Testis (tissue), 3 donors: ENCODE results near the gene SLC7A14. TPM values are rescaled to one million over a fixed set of nuclear protein-coding genes. Genes with fewer than 3 reads are reported as not detected.

Source experiments
- DNase-seq: peaks from one replicate; pipeline ENCODE4 v3.0.0-alpha.2; 2019
- H3K27ac ChIP-seq, 2 donors: fragments of 200-600 bp; sonication (generic); one replicate each; pipeline ENCODE4 v1.5.1; 2019
- H3K27me3 ChIP-seq: fragments of 200-600 bp; sonication (generic); one replicate; pipeline ENCODE4 v1.5.1; 2019
- H3K36me3 ChIP-seq: fragments of 200-600 bp; sonication (generic); one replicate; pipeline ENCODE4 v1.5.1; 2017; ENCODE audit warnings: low read depth; ENCODE audit errors: missing control alignments
- H3K4me1 ChIP-seq: fragments of 200-600 bp; sonication (generic); one replicate; pipeline ENCODE4 v1.5.1; 2019
- H3K4me3 ChIP-seq, 2 donors: fragments of 200-600 bp; sonication (generic); one replicate each; pipeline ENCODE4 v1.5.1; 2017 to 2019
- H3K9me3 ChIP-seq: fragments of 200-600 bp; sonication (generic); one replicate; pipeline ENCODE4 v1.5.1; 2017
- POLR2A ChIP-seq: fragments of 450-650 bp; IDR thresholded peaks from one replicate; pipeline ENCODE4 v1.6.1; 2017; ENCODE audit warnings: antibody characterized with exemption, mild to moderate bottlenecking, moderate library complexity
- WGBS, 2 donors: methylation state at CpG; one replicate each; pipeline ENCODE4 v1.1.5; 2018; 5-methylcytosine and 5-hydroxymethylcytosine counted together
- intact Hi-C: fragments of 100-400 bp; cut with DNase I; formaldehyde crosslinking; loops from one replicate; pipeline ENCODE4 v1.15.1; 2023; ENCODE audit warnings: low total_unique reads
- polyA plus RNA-seq: library from polyadenylated mRNA; stranded (reverse); fragments of 350-450 nt; fragmentation: Illumina TruSeq; extraction: RNeasy Lipid Tissue Mini Kit (QIAGEN cat#74804); gene quantifications from one replicate; pipeline ENCODE4 v1.2.3, GENCODE V29; 2014; ENCODE audit warnings: low read depth, low replicate concordance; ENCODE audit not compliant: insufficient read depth
- total RNA-seq, 2 donors: library from RNA; depleted of rRNA; stranded (reverse); fragments of >200 nt; gene quantifications; one replicate each; pipeline ENCODE4 v1.2.3, GENCODE V29; 2016
- TF ChIP-seq, protein P1 (sequence below), 3 experiments: fragments of 450-650 bp in 2 of 3; fragments of 200-600 bp in 1 of 3; sonication (generic) in 1 of 3; IDR thresholded peaks; one replicate each; pipeline ENCODE4 v1.5.1; 2016 to 2019; ENCODE audit warnings: antibody characterized with exemption in 3 of 3, mild to moderate bottlenecking in 2 of 3, moderate library complexity in 1 of 3

Gene SLC7A14
- total and polyA plus RNA-seq, 3 donors from 2014 or later = 0.15 to 0.31 (median 0.24) TPM

DNA sequence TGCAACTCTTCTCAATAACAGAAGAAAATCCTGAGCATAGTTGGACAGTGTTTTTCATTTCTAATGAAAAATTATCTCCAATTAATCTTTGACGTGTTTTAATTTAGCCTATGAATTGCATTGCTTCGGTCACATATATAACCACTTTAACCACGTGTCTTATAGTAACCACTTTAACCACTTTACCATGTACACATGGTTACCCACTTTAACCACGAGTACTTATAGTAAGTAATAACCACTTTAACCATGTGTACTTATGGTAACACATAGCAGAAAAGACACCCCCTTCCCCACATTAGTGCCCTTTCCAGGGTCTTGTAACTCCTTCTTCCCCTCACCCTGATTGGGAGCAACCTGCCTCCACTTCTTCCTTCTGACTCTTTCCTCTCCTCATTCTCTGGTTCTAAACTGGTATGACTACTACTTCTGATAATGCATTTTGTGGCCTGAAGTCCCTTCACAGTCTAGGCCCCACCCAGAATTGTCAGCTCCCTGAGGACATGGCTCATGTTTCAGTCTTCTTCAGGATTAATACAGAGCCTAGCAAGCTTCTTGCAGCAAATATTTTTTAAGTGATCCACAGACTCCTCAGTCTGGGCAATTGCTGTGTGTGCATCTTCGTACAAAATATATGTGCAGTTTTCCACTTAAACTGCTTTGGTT is 25.0 kb downstream of the SLC7A14 start:
- Histone ChIP-seq H3K4me3 (no peak overlapping the region), H3K36me3 (no peaks in the 10 kb centered on the region), H3K27ac (no peak overlapping the region), H3K27me3 (no peaks in the 10 kb centered on the region), H3K9me3 (no peaks in the 10 kb centered on the region), H3K4me1 (no peaks in the 10 kb centered on the region)
- no peak for DNase-seq
- TF ChIP-seq, protein P1, sequence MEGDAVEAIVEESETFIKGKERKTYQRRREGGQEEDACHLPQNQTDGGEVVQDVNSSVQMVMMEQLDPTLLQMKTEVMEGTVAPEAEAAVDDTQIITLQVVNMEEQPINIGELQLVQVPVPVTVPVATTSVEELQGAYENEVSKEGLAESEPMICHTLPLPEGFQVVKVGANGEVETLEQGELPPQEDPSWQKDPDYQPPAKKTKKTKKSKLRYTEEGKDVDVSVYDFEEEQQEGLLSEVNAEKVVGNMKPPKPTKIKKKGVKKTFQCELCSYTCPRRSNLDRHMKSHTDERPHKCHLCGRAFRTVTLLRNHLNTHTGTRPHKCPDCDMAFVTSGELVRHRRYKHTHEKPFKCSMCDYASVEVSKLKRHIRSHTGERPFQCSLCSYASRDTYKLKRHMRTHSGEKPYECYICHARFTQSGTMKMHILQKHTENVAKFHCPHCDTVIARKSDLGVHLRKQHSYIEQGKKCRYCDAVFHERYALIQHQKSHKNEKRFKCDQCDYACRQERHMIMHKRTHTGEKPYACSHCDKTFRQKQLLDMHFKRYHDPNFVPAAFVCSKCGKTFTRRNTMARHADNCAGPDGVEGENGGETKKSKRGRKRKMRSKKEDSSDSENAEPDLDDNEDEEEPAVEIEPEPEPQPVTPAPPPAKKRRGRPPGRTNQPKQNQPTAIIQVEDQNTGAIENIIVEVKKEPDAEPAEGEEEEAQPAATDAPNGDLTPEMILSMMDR (IDR thresholded peaks at IDR 0.05) = no peak
- TF ChIP-seq POLR2A = no peak
- intact Hi-C loops = no loop called here
- WGBS, 2 donors = 91 to 92% methylated on average over 5 of the region's 5 CpGs

DNA sequence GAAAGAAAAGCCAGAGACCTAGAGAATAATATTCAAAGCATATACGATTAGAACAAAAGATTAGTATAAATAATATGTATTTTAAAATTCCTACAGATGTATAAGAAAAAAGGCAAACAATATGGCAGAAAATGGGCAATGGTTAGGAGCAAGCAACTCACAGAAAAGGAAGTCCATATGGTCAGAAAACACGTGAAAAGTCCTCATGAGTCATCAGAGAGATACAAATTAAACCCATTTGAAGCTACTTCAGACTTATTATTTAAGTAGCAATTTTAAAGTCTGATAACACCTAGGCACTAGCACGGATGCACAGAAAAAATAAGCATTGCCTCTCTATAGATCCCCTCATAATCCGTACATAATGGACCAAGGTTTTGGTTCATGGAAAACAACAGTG is 25.6 kb downstream of the SLC7A14 start:
- H3K9me3 ChIP-seq = no peaks in the 10 kb centered on the region
- H3K4me3 ChIP-seq = no peak overlapping the region
- no peaks in the 10 kb centered on the region for H3K36me3 ChIP-seq
- DNase-seq = no peak
- 84 to 85% methylated on average over 4 of the region's 4 CpGs for WGBS, 2 donors
- H3K27ac ChIP-seq = no peak overlapping the region
- intact Hi-C loops = no loop called here
- H3K27me3 ChIP-seq = no peaks in the 10 kb centered on the region
- no peaks in the 10 kb centered on the region for H3K4me1 ChIP-seq
- no peak for TF ChIP-seq POLR2A
- TF ChIP-seq, protein P1 (IDR thresholded peaks at IDR 0.05) = no peak

DNA sequence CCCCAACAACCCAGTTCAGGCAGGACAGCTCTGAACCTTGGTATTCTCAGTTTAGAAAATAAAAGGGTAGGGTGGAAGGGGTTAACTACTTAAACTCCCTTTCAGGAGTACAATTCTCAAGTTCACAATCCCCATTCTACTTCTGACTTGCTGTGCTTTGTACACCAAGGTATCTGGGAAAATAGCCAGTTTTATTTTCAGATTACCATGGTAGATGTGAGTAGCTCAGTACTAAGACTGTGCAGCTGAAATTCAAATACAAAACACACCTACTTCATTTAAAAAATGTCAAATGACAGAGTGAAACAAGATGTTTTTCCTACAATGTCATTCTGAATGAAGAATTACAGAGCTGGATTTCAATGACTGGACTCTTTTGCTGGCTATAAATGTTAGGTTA is 27.4 kb downstream of the SLC7A14 start:
- Histone ChIP-seq H3K27me3 (no peaks in the 10 kb centered on the region), H3K4me1 (no peaks in the 10 kb centered on the region), H3K27ac (no peak overlapping the region), H3K9me3 (no peaks in the 10 kb centered on the region), H3K36me3 (no peaks in the 10 kb centered on the region), H3K4me3 (no peak overlapping the region)
- intact Hi-C loops = no loop called here
- no peak for TF ChIP-seq POLR2A
- TF ChIP-seq, protein P1 (IDR thresholded peaks at IDR 0.05) = no peak
- DNase-seq = no peak

DNA sequence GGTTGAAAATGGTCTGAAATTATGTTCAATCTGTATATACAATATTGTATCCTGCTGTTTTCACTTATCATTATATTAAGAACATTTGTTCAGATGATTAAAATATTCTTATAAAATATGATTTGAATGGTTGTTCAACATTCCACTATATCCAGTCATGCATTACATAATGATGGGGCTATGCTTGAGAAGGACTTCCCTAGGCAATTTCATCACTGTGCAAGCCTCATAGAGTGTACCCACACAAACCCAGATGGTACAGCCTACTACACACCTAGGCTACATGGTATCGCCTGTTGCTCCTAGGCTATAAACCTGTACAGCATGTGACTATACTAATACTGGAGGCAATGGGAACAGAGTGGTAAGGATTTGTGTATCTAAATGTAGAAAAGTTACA is 30.5 kb downstream of the SLC7A14 start:
- Histone ChIP-seq H3K9me3 (no peaks in the 10 kb centered on the region), H3K27ac (no peak overlapping the region), H3K27me3 (no peaks in the 10 kb centered on the region), H3K4me3 (no peak overlapping the region), H3K4me1 (no peaks in the 10 kb centered on the region), H3K36me3 (no peaks in the 10 kb centered on the region)
- no peak for DNase-seq
- intact Hi-C loops = no loop called here
- WGBS, 2 donors = 90 to 96% methylated on average over 1 of the region's 1 CpG
- TF ChIP-seq, protein P1 (IDR thresholded peaks at IDR 0.05) = no peak
- TF ChIP-seq POLR2A = no peak
